ENCODE data around the gene FLCN.

The FLCN gene

GRCh38 chr17:17239832-17240231 is 2.9 kb upstream of the FLCN start:
- no peak for TF ChIP-seq TEAD4 (IDR thresholded peaks at IDR 0.05)
- TF ChIP-seq USF1 (IDR thresholded peaks at IDR 0.05) = no peak
- TF ChIP-seq CEBPB (IDR thresholded peaks at IDR 0.05) = no peak
- TF ChIP-seq EP300 (IDR thresholded peaks at IDR 0.05; ENCODE audit: borderline replicate concordance) = no peak
- no peak for TF ChIP-seq YY1 (IDR thresholded peaks at IDR 0.05; ENCODE audit: low read depth)
- TF ChIP-seq ZBTB7A (IDR thresholded peaks at IDR 0.05; ENCODE audit: low read depth) = no peak
- no peak for TF ChIP-seq FOXM1 (IDR thresholded peaks at IDR 0.05; ENCODE audit: borderline replicate concordance, low read depth)
- TF ChIP-seq EGR1 (IDR thresholded peaks at IDR 0.05) = no peak
- no peak for TF ChIP-seq TAF1 (IDR thresholded peaks at IDR 0.05; ENCODE audit: low read depth)
- no peak for TF ChIP-seq TCF12 (IDR thresholded peaks at IDR 0.05; ENCODE audit: low read depth)
- no peak for TF ChIP-seq NFIC (IDR thresholded peaks at IDR 0.05)
- no peak for TF ChIP-seq RAD21 (IDR thresholded peaks at IDR 0.05; ENCODE audit: low read depth)
- no peak for TF ChIP-seq REST (IDR thresholded peaks at IDR 0.05; ENCODE audit: low read depth)
- no peak for TF ChIP-seq MAX (IDR thresholded peaks at IDR 0.05)
- no peak for TF ChIP-seq CREB1 (IDR thresholded peaks at IDR 0.05; ENCODE audit: low read depth)

GRCh38 chr17:17236295-17237025 is 508 bp downstream of the FLCN start:
- TF ChIP-seq YY1 (IDR thresholded peaks at IDR 0.05; ENCODE audit: low read depth) = no peak
- TF ChIP-seq FOXM1 (IDR thresholded peaks at IDR 0.05; ENCODE audit: borderline replicate concordance, low read depth) = no peak
- no peak for TF ChIP-seq TEAD4 (IDR thresholded peaks at IDR 0.05)
- no peak for TF ChIP-seq EP300 (IDR thresholded peaks at IDR 0.05; ENCODE audit: borderline replicate concordance)
- TF ChIP-seq MAX (IDR thresholded peaks at IDR 0.05) = no peak
- TF ChIP-seq REST (IDR thresholded peaks at IDR 0.05; ENCODE audit: low read depth) = no peak
- no peak for TF ChIP-seq RAD21 (IDR thresholded peaks at IDR 0.05; ENCODE audit: low read depth)
- TF ChIP-seq NFIC (IDR thresholded peaks at IDR 0.05) = no peak
- TF ChIP-seq ZBTB7A (IDR thresholded peaks at IDR 0.05; ENCODE audit: low read depth) = no peak; the same call in 1 of the 2 replicates
- TF ChIP-seq CEBPB (IDR thresholded peaks at IDR 0.05) = no peak
- no peak for TF ChIP-seq TCF12 (IDR thresholded peaks at IDR 0.05; ENCODE audit: low read depth)
- no peak for TF ChIP-seq TAF1 (IDR thresholded peaks at IDR 0.05; ENCODE audit: low read depth)

GRCh38 chr17:17235212-17236174 is 1.5 kb downstream of the FLCN start:
- TF ChIP-seq TAF1 (IDR thresholded peaks at IDR 0.05; ENCODE audit: low read depth) (no peak), NFIC (IDR thresholded peaks at IDR 0.05) (no peak; the same call in 1 of the 2 replicates), REST (IDR thresholded peaks at IDR 0.05; ENCODE audit: low read depth) (no peak), MAX (IDR thresholded peaks at IDR 0.05) (no peak), TCF12 (IDR thresholded peaks at IDR 0.05; ENCODE audit: low read depth) (no peak), ZBTB7A (IDR thresholded peaks at IDR 0.05; ENCODE audit: low read depth) (no peak), FOXM1 (IDR thresholded peaks at IDR 0.05; ENCODE audit: borderline replicate concordance, low read depth) (no peak), TEAD4 (IDR thresholded peaks at IDR 0.05) (no peak), RAD21 (IDR thresholded peaks at IDR 0.05; ENCODE audit: low read depth) (no peak), YY1 (IDR thresholded peaks at IDR 0.05; ENCODE audit: low read depth) (no peak), EP300 (IDR thresholded peaks at IDR 0.05; ENCODE audit: borderline replicate concordance) (no peak), EGR1 (IDR thresholded peaks at IDR 0.05) (no peak)
